GM08714 (cell line): ENCODE results near the gene KIFBP.

ENCODE experiments used
- H3K4me3 ChIP-seq: fragments of 200-500 bp; sonication (Bioruptor generic); 2 replicates; pipeline ENCODE4 v1.5.1; 2014; ENCODE audit warnings: mild to moderate bottlenecking, low read length, inconsistent platforms
- ZNF274 ChIP-seq: IDR thresholded peaks from 2 replicates; pipeline ENCODE4 v1.6.1; 2012; ENCODE audit warnings: mild to moderate bottlenecking, low read depth, low read length

KIFBP gene

GRCh38 chr10:69051710-69052487, 63.3 kb downstream of the KIFBP start:
- no peak overlapping the region for H3K4me3 ChIP-seq
- TF ChIP-seq ZNF274 = no peak

DNA sequence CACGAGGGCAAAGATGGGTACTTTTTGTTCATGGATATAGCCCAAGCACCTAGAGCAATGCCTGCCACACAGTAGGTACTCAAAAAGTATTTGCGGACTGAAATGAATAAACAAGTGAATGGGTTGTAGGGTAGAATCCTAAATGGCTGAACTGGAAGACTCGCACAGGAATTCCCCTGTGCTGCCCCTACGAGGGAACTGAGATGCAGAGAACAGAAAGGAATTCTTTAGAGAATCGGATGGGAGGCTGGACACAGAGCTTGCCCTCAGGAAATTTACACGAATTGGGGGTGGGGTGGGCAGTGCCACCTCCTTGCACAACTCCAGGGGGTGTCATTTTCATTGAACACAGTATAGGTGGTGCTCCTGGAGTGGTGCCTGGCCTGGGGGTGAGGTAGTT, 64.1 kb downstream of the KIFBP start:
- TF ChIP-seq ZNF274 = no peak
- H3K4me3 ChIP-seq = no peak overlapping the region

- H3K4me3 ChIP-seq = no peak overlapping the region
- no peak for TF ChIP-seq ZNF274
Observed at GRCh38 chr10:69055241-69055640, 66.6 kb downstream of the KIFBP start.

DNA sequence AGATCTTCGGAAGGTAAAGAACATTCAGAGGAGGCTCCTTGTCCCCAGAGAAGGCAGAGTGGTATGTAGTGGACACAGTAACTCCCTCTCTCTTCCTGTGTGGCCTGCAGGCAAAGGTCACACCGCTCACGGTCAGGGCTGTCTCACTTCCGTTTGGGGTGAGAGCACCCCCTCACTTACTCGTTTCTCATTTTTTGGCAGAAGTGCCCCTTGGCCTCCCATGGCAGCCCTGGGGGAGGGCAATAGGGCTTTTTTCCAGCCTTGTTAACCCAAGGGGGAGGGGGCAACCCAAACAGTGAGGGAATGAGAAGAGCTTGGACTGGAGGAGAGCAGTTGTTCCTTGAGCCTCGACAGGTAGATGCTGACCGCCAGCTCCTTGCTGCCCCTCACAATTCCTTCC, 67.5 kb downstream of the KIFBP start:
- TF ChIP-seq ZNF274 = no peak
- no peak overlapping the region; the same call in 1 of the 2 replicates for H3K4me3 ChIP-seq

DNA sequence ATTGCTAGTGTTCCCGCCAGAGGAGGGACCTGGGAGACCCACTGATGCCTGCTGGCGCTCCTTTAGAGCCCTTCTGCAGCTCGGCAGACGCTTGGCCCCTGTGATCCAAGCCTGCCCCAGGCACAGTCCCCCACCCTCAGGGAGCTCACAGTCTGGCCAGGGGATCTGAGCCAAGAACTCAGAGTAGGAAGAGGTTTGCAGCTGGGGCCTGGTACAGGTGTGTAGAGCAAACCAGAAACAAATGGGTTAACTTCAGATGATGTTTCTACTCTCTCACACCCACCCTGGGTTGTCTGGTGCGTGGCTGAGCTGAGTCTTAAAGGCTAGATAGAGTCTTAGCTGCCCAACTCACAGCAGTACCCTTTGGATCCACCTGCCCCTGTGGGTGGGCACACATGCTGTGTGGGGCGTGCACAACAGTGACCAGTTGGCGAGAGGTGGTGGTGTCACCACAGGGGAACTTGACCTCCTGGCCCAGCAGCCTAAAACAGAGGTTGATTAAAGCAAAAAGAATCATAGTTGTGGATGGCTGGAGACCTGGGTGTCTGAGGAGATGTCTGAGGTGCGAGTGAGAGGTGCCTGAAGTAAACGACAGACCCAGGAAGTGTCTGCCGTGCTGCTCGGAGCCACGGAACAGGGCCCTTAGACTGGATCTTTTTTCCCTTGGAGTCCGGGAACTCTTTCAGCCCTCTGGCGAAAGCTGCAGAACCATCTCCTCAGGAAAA, 68.1 kb downstream of the KIFBP start:
- TF ChIP-seq ZNF274 = no peak
- H3K4me3 ChIP-seq = no peak overlapping the region; the same call in 1 of the 2 replicates

GRCh38 chr10:69057261-69057950, 68.8 kb downstream of the KIFBP start:
- H3K4me3 ChIP-seq = peak overlapping the region; percentile 8; the same call in 1 of the 2 replicates
- TF ChIP-seq ZNF274 = no peak

- no peak for TF ChIP-seq ZNF274
- H3K4me3 ChIP-seq = peak overlapping the region; percentile 8; the same call in 1 of the 2 replicates
Observed at GRCh38 chr10:69057951-69058297, 69.3 kb downstream of the KIFBP start.

DNA sequence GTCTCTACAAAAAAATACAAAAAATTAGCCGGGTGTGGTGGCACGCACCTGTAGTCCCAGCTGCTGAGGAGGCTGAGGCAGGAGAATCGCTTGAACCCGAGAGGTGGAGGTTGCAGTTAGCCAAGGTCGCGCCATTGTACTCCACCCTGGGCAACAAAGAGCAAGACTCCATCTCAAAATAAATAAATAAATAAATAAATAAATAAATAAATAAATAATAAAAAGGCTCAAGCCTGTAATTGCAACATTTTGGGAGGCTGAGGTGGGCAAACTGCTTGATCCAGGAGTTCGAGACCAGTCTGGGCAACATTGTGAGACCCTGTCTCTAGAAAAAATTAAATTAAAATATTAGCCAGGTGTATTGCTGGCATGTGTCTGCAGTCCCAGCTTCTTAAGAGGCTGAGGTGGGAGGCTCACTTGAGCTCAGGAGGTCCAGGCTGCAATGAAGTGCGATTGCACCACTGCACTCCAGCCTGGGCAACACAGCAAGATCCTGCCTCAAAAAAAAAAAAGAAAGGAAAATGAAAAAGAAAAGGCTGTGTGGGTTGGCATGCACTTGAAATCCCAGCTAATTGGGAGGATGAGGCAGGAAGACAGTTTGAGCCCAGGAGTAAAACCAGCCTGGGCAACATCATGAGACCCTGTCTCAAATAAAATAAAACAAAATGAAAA, 71.7 kb downstream of the KIFBP start:
- no peak for TF ChIP-seq ZNF274
- H3K4me3 ChIP-seq = no peak overlapping the region

DNA sequence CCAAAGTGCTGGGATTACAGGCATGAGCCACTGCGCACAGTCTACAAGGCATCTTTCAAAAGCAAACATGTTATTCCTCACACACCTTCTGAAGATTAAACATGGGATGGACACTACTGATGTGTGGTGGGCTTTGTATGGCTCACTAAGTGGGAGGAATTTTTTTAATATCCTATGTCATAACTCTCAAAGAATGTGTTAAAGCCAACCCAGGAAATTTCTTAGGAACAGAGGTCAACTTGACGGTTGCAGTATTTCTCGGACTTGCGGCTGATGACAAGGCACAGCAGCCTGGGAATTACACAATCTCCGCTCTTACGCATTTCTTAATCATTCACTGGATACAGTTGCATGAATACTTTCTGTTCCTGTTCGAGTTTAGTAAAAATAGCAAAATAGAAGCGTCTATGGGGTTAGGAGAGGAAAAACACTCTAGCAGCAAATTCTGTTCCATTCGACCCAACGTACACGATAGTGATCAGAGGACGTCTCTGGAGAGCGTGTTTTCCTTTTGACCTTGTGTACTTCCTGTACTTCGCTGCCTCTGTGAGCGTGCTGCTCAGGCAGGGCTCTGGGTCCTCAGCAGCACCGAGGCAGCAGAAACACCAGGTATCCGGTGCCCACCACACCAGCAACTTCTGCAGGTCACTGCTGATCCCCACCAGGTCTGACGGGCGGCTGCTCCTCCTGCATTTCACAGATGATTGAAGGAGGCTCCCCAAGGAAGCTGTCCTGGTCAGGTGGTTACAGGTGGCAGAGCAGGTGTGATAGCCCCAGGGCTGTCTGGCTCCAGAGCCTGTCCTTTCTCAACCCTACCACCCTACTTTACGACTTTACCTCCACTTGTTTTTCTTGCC, 72.9 kb downstream of the KIFBP start:
- H3K4me3 ChIP-seq = peak overlapping the region; percentile 32; the same call in 1 of the 2 replicates
- TF ChIP-seq ZNF274 = no peak

GRCh38 chr10:69062901-69063300, 74.3 kb downstream of the KIFBP start:
- no peak overlapping the region for H3K4me3 ChIP-seq
- TF ChIP-seq ZNF274 = no peak

DNA sequence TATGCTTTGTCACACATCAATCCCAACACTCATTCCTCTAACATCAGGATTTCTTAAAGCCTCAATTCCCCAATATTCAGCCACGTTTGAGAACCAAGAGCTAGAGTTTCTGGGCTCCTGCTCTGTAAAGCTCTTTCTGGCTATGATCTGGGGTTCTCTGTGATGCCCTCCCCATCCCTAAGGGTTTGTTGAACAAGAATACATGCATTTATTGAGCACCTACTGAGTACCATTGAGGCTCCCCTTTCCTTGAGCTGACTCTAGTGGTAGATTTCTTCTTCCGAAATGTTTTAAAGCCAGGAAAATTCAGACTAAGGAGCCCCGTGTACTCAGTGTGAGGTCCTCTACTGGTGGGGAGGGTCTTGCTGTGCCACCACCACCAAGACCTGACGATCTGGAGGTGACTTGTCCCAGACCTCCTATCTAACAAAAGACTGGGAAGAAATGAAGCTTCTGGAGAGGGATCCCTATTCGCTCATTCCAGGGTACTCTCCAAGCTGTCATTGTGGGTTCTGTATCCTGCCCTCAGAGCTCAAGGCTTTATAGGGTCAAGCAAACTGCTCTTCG, 76.2 kb downstream of the KIFBP start:
- no peak for TF ChIP-seq ZNF274
- no peak overlapping the region for H3K4me3 ChIP-seq

- no peak for TF ChIP-seq ZNF274
- H3K4me3 ChIP-seq = no peak overlapping the region; the same call in 1 of the 2 replicates
Observed at GRCh38 chr10:69065406-69066361, 77.1 kb downstream of the KIFBP start.
